HG03558 (cell line): ENCODE results near the gene ADAM22.
A peak's percentile ranks its signal among the peaks of the same experiment; 100 is the strongest.

Experiments used
- ATAC-seq: cut with Tn5 transposase; IDR thresholded peaks from one replicate; pipeline ENCODE4 v1.9.1; 2021; ENCODE audit warnings: moderate number of reproducible peaks; ENCODE audit not compliant: unreplicated experiment; ENCODE audit errors: extremely low read depth

ADAM22 gene

GRCh38 chr7:88204525-88205110 lies 270.6 kb downstream of the ADAM22 start:
- no peak for ATAC-seq

GRCh38 chr7:88205179-88205578 lies 271.1 kb downstream of the ADAM22 start:
- no peak for ATAC-seq

GRCh38 chr7:88206254-88206653 lies 272.2 kb downstream of the ADAM22 start:
- no peak for ATAC-seq

- ATAC-seq, result no peak
Measured at GRCh38 chr7:88208521-88208920, 274.5 kb downstream of the ADAM22 start.

GRCh38 chr7:88212918-88213317 lies 278.9 kb downstream of the ADAM22 start:
- ATAC-seq, result no peak

GRCh38 chr7:88214456-88214855 lies 280.4 kb downstream of the ADAM22 start:
- no peak for ATAC-seq

- ATAC-seq, result no peak
Measured at GRCh38 chr7:88215295-88215694, 281.2 kb downstream of the ADAM22 start.

- no peak for ATAC-seq
Measured at GRCh38 chr7:88216276-88216675, 282.2 kb downstream of the ADAM22 start.

- peak; percentile 75 for ATAC-seq
Measured at GRCh38 chr7:88217675-88218428, 283.8 kb downstream of the ADAM22 start.

GRCh38 chr7:88218429-88218745 lies 284.3 kb downstream of the ADAM22 start:
- no peak for ATAC-seq

GRCh38 chr7:88218836-88219605 lies 285.0 kb downstream of the ADAM22 start:
- peak; percentile 15 for ATAC-seq

GRCh38 chr7:88219781-88220747 lies 286.0 kb downstream of the ADAM22 start, which contains the start of gene SRI:
TSS of gene SRI (minus strand) at chr7:88220038. CDS start at chr7:88220026, 12 bp downstream.
- peak; percentile 29 for ATAC-seq

GRCh38 chr7:88223265-88223664 lies 289.2 kb downstream of the ADAM22 start:
- no peak for ATAC-seq

GRCh38 chr7:88224601-88225275 lies 290.7 kb downstream of the ADAM22 start:
- no peak for ATAC-seq

- no peak for ATAC-seq
Measured at GRCh38 chr7:88226201-88226600, 292.1 kb downstream of the ADAM22 start.

- no peak for ATAC-seq
Measured at GRCh38 chr7:88226886-88227516, 292.9 kb downstream of the ADAM22 start.

- ATAC-seq, result no peak
Measured at GRCh38 chr7:88229302-88229995, 295.4 kb downstream of the ADAM22 start.

GRCh38 chr7:88230646-88231045 lies 296.6 kb downstream of the ADAM22 start:
- no peak for ATAC-seq

- no peak for ATAC-seq
Measured at GRCh38 chr7:88233828-88234227, 299.8 kb downstream of the ADAM22 start.
